ENCODE measurements around the gene MBTPS1. TPM values are rescaled to one million over a fixed set of nuclear protein-coding genes. Genes with fewer than 3 reads are reported as not detected.

MBTPS1 gene
- total RNA-seq, 4 donors from 2014 or later = 36.3 to 77.6 (median 53.0) TPM

GRCh38 chr16:84058211-84058610, 58.5 kb downstream of the MBTPS1 start:
- no peak for DNase-seq
- no peak for TF ChIP-seq CTCF (IDR thresholded peaks at IDR 0.05)
- TF ChIP-seq POLR2A (IDR thresholded peaks at IDR 0.05) = no peak
- no peak overlapping the region for H3K27ac ChIP-seq
- WGBS, 2 donors = 82 to 94% methylated on average over 11 to 15 of the region's 15 CpGs
- H3K27me3 ChIP-seq = no peaks in the 10 kb centered on the region
- no peaks in the 10 kb centered on the region for H3K9me3 ChIP-seq
- H3K36me3 ChIP-seq = peaks cover 64 to 100% (median 65%) of the 10 kb centered on the region in 3 donors
- intact Hi-C loops (cut with DNase I) = loop anchor here (5.0 kb wide), 1 partner anchor 91 kb away; the partner anchor contains the start of gene NECAB2
- H3K4me1 ChIP-seq = peaks cover 0 to 8% (median 0%) of the 10 kb centered on the region in 3 donors
- no peak overlapping the region for H3K4me3 ChIP-seq

GRCh38 chr16:84056933-84057332, 59.8 kb downstream of the MBTPS1 start:
- no peak for DNase-seq
- Histone ChIP-seq H3K27me3 (no peaks in the 10 kb centered on the region), H3K9me3 (no peaks in the 10 kb centered on the region), H3K4me1 (no peaks in the 10 kb centered on the region), H3K4me3 (no peak overlapping the region), H3K36me3 (peaks cover 54 to 100% (median 62%) of the 10 kb centered on the region in 3 donors), H3K27ac (no peak overlapping the region)
- intact Hi-C loops (cut with DNase I) = loop anchor here (5.0 kb wide), 1 partner anchor 90 kb away; the partner anchor contains the start of gene NECAB2
- 90 to 91% methylated on average over 7 of the region's 7 CpGs for WGBS, 2 donors
- no peak for TF ChIP-seq POLR2A (IDR thresholded peaks at IDR 0.05)
- no peak for TF ChIP-seq CTCF (IDR thresholded peaks at IDR 0.05)

- no peak for DNase-seq
- WGBS, 2 donors = 91 to 92% methylated on average over 16 to 19 of the region's 19 CpGs
- H3K9me3 ChIP-seq = no peaks in the 10 kb centered on the region
- TF ChIP-seq POLR2A (IDR thresholded peaks at IDR 0.05) (no peak), CTCF (IDR thresholded peaks at IDR 0.05) (no peak)
- no peaks in the 10 kb centered on the region for H3K27me3 ChIP-seq
- H3K4me1 ChIP-seq = no peaks in the 10 kb centered on the region
- peaks cover 46 to 98% (median 56%) of the 10 kb centered on the region in 3 donors for H3K36me3 ChIP-seq
- H3K4me3 ChIP-seq = no peak overlapping the region
- H3K27ac ChIP-seq = no peak overlapping the region
- intact Hi-C loops (cut with DNase I) = loop anchor here (5.0 kb wide), 1 partner anchor 89 kb away; the partner anchor contains the start of gene NECAB2
Observed at GRCh38 chr16:84055801-84056634, 60.7 kb downstream of the MBTPS1 start.

GRCh38 chr16:84055366-84055765, 61.4 kb downstream of the MBTPS1 start:
- Histone ChIP-seq H3K4me3 (no peak overlapping the region), H3K9me3 (no peaks in the 10 kb centered on the region), H3K27ac (peak overlapping the region in 1 of 4 donors; percentile 14), H3K27me3 (no peaks in the 10 kb centered on the region), H3K36me3 (peaks cover 40 to 95% (median 51%) of the 10 kb centered on the region in 3 donors), H3K4me1 (no peaks in the 10 kb centered on the region)
- intact Hi-C loops (cut with DNase I) = loop anchor here (5.0 kb wide), 1 partner anchor 88 kb away; the partner anchor contains the start of gene NECAB2
- no peak for DNase-seq
- WGBS, 2 donors = 64 to 72% methylated on average over 3 to 4 of the region's 5 CpGs
- TF ChIP-seq CTCF (IDR thresholded peaks at IDR 0.05) = no peak
- no peak for TF ChIP-seq POLR2A (IDR thresholded peaks at IDR 0.05)

GRCh38 chr16:84054916-84055315, 61.8 kb downstream of the MBTPS1 start:
- no peaks in the 10 kb centered on the region for H3K27me3 ChIP-seq
- no peak overlapping the region for H3K4me3 ChIP-seq
- H3K36me3 ChIP-seq = peaks cover 37 to 95% (median 51%) of the 10 kb centered on the region in 3 donors
- no peak for DNase-seq
- peak overlapping the region in 1 of 4 donors; percentile 14 for H3K27ac ChIP-seq
- WGBS, 2 donors = 58 to 73% methylated on average over 3 to 9 of the region's 13 CpGs
- H3K4me1 ChIP-seq = no peaks in the 10 kb centered on the region
- no peak for TF ChIP-seq POLR2A (IDR thresholded peaks at IDR 0.05)
- no peak for TF ChIP-seq CTCF (IDR thresholded peaks at IDR 0.05)
- intact Hi-C loops (cut with DNase I) = loop anchor here (5.0 kb wide), 1 partner anchor 88 kb away; the partner anchor contains the start of gene NECAB2
- no peaks in the 10 kb centered on the region for H3K9me3 ChIP-seq

Data from esophagus squamous epithelium (tissue), 5 donors.